Measurements from ENCODE around the gene GARNL3.

- TF ChIP-seq POLR2A (IDR thresholded peaks at IDR 0.05) (no peak), CTCF (IDR thresholded peaks at IDR 0.05) (no peak)
Measured at GRCh38 chr9:127370672-127371648, 106.4 kb downstream of the GARNL3 start.
